ENCODE measurements around the gene FZD4.

DNA sequence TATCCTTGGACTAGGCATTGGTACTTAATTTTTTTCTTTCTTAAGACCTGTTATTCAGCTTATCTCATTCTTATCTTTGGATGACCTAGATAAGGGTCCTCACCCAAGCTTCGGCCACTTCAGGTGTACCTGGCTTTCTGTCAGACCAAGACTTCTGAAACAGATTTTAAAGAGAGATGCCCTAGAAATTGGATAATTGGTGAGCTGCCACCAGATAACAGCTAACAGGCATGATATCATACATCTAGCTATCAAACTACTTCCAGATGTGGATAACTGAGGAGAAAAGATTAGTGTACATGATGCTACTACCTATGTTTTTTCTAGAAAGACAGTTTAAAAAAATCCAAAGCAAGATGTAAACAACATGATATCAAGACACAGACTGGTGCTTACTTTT lies 52.9 kb downstream of the FZD4 start:
- no peak for TF ChIP-seq POLR2A (IDR thresholded peaks at IDR 0.05; ENCODE audit: low read depth, low read length)
- TF ChIP-seq RFX5 (IDR thresholded peaks at IDR 0.05; ENCODE audit: low read depth, low read length): no peak
- TF ChIP-seq JUNB (IDR thresholded peaks at IDR 0.05): no peak
- TF ChIP-seq GATAD2B (conservative IDR thresholded peaks at IDR 0.05; ENCODE audit: low read depth): no peak
- TF ChIP-seq MTA3 (IDR thresholded peaks at IDR 0.05; ENCODE audit: borderline replicate concordance, low read length): no peak
- TF ChIP-seq KDM1A (IDR thresholded peaks at IDR 0.05; ENCODE audit: borderline replicate concordance): no peak
- TF ChIP-seq SIN3A (IDR thresholded peaks at IDR 0.05; ENCODE audit: low read depth, low read length): no peak
- no peak for TF ChIP-seq CBX5 (IDR thresholded peaks at IDR 0.05; ENCODE audit: low read depth)

Data from GM12878 (cell line).